ENCODE results near the gene ZNF668.
A peak's percentile ranks its signal among the peaks of the same experiment; 100 is the strongest.

The ZNF668 gene

GRCh38 chr16:31064882-31065461 is 9.1 kb downstream of the ZNF668 start:
- no peak for TF ChIP-seq CTCF (IDR thresholded peaks at IDR 0.05; ENCODE audit: insufficient read depth, low read depth, low read length, missing control alignments)
- peak; percentile 92 for DNase-seq (ENCODE audit: low read depth)
- H3K4me3 ChIP-seq (ENCODE audit: low read length): no peak overlapping the region

- no peak overlapping the region for H3K4me3 ChIP-seq (ENCODE audit: low read length)
- DNase-seq (ENCODE audit: low read depth): no peak
- TF ChIP-seq CTCF (IDR thresholded peaks at IDR 0.05; ENCODE audit: insufficient read depth, low read depth, low read length, missing control alignments): no peak
Observed at GRCh38 chr16:31063843-31064611, 10.0 kb downstream of the ZNF668 start.

- no peak for TF ChIP-seq CTCF (IDR thresholded peaks at IDR 0.05; ENCODE audit: insufficient read depth, low read depth, low read length, missing control alignments)
- no peak overlapping the region for H3K4me3 ChIP-seq (ENCODE audit: low read length)
- DNase-seq (ENCODE audit: low read depth): no peak
Observed at GRCh38 chr16:31063495-31063842, 10.6 kb downstream of the ZNF668 start.

GRCh38 chr16:31061813-31062440 is 12.1 kb downstream of the ZNF668 start:
- TF ChIP-seq CTCF (IDR thresholded peaks at IDR 0.05; ENCODE audit: insufficient read depth, low read depth, low read length, missing control alignments): no peak
- no peak for DNase-seq (ENCODE audit: low read depth)
- H3K4me3 ChIP-seq (ENCODE audit: low read length): no peak overlapping the region

- H3K4me3 ChIP-seq (ENCODE audit: low read length): no peak overlapping the region
- DNase-seq (ENCODE audit: low read depth): no peak
- TF ChIP-seq CTCF (IDR thresholded peaks at IDR 0.05; ENCODE audit: insufficient read depth, low read depth, low read length, missing control alignments): no peak
Observed at GRCh38 chr16:31061126-31061812, 12.8 kb downstream of the ZNF668 start.

- H3K4me3 ChIP-seq (ENCODE audit: low read length): no peak overlapping the region
- no peak for TF ChIP-seq CTCF (IDR thresholded peaks at IDR 0.05; ENCODE audit: insufficient read depth, low read depth, low read length, missing control alignments)
- no peak for DNase-seq (ENCODE audit: low read depth)
Observed at GRCh38 chr16:31055613-31056012, 18.4 kb downstream of the ZNF668 start.
